ENCODE measurements around the gene MEF2D. TPM values are rescaled to one million over a fixed set of nuclear protein-coding genes. Genes with fewer than 3 reads are reported as not detected.

The MEF2D gene
- total RNA-seq, 1 experiment from 2014 or later, result 18.7 TPM

DNA sequence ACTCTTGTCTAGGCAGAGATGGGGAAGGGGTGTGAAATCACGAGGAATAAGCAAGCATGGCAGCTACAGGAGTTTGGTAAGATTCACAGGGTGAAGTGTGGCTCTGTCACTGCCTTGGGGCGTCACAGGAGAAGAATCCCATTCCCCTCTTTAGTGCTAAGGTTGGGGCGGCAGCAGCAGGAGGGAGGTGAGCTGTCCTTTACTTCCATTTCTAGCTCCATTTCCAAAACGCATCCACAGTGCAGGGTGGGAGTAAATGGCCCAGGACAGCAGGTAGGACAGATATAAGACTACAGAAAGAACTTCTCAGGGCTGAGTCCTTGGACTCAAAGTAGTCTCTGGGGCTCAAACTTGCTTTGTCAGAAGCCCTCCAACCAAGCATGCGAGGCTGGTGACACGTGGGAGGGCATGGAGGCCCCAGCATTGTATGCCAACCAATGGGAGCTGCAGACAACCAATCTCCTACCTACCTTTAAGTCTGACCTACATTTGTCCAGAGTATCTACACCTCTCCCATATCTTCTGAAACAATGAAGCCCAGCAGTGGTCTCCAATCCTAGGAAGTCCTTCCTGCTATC lies 8.5 kb downstream of the MEF2D start:
- H3K9ac ChIP-seq (ENCODE audit: extremely low read depth, insufficient read length, low read length), result no peak overlapping the region
- no peak overlapping the region for H2BK5ac ChIP-seq (ENCODE audit: insufficient read length, low read length)
- H2AFZ ChIP-seq (ENCODE audit: low read length), result no peak overlapping the region
- H2BK12ac ChIP-seq (ENCODE audit: insufficient read length, low read depth, low read length), result no peak overlapping the region
- TF ChIP-seq, protein P1, sequence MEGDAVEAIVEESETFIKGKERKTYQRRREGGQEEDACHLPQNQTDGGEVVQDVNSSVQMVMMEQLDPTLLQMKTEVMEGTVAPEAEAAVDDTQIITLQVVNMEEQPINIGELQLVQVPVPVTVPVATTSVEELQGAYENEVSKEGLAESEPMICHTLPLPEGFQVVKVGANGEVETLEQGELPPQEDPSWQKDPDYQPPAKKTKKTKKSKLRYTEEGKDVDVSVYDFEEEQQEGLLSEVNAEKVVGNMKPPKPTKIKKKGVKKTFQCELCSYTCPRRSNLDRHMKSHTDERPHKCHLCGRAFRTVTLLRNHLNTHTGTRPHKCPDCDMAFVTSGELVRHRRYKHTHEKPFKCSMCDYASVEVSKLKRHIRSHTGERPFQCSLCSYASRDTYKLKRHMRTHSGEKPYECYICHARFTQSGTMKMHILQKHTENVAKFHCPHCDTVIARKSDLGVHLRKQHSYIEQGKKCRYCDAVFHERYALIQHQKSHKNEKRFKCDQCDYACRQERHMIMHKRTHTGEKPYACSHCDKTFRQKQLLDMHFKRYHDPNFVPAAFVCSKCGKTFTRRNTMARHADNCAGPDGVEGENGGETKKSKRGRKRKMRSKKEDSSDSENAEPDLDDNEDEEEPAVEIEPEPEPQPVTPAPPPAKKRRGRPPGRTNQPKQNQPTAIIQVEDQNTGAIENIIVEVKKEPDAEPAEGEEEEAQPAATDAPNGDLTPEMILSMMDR (conservative IDR thresholded peaks at IDR 0.05), result no peak
- no peak overlapping the region for H4K8ac ChIP-seq (replicated peaks; ENCODE audit: insufficient read length, low read depth, low read length)
- no peak overlapping the region for H3K4ac ChIP-seq (ENCODE audit: low read depth, low read length)
- no peak overlapping the region for H3T11ph ChIP-seq (ENCODE audit: low read length)
- H3K56ac ChIP-seq (ENCODE audit: insufficient read length, low read depth, low read length), result no peak overlapping the region
- no peak overlapping the region for H2BK120ac ChIP-seq (ENCODE audit: low read depth, low read length, poor library complexity, severe bottlenecking)
- no peak overlapping the region for H3K18ac ChIP-seq (ENCODE audit: insufficient read length, low read depth, low read length)
- no peaks in the 10 kb centered on the region for H3K23me2 ChIP-seq (ENCODE audit: insufficient read length, low read depth, low read length, poor library complexity, severe bottlenecking)
- Mint-ChIP-seq H3K4me1 (peaks cover 75 to 93% of the 10 kb centered on the region in 2 experiments), H3K4me3 (no peak overlapping the region), H3K27me3 (ENCODE audit: low read depth) (no peaks in the 10 kb centered on the region), H3K36me3 (ENCODE audit: insufficient read depth in 1 of 3, low read depth in 3 of 3) (peaks cover 0 to 5% (median 2%) of the 10 kb centered on the region in 3 experiments; a peak in 3 of 7 replicates), H3K27ac (no peak overlapping the region; a peak in 2 of 7 replicates), H3K9me3 (no peaks in the 10 kb centered on the region)
- H3K9me3 ChIP-seq (ENCODE audit: control insufficient read depth, low read depth, low read length), result no peaks in the 10 kb centered on the region
- no peak overlapping the region for H3K27ac ChIP-seq (ENCODE audit: insufficient read length, low read depth, low read length)
- H2BK20ac ChIP-seq (ENCODE audit: low read depth, low read length, poor library complexity, severe bottlenecking), result no peak overlapping the region
- no peak overlapping the region for H2AK5ac ChIP-seq (ENCODE audit: insufficient read length, low read length)
- H4K20me1 ChIP-seq (ENCODE audit: control insufficient read depth, insufficient read depth, insufficient read length), result no peaks in the 10 kb centered on the region
- no peak overlapping the region for H3K14ac ChIP-seq (ENCODE audit: insufficient read depth, low read length)
- no peak overlapping the region for H4K91ac ChIP-seq (ENCODE audit: insufficient read length, low read depth, low read length)
- H3K79me1 ChIP-seq (ENCODE audit: insufficient read depth, low read depth, low read length, poor library complexity, severe bottlenecking), result no peaks in the 10 kb centered on the region
- H4K5ac ChIP-seq (ENCODE audit: insufficient read length, low read depth, low read length), result no peak overlapping the region
- peaks cover 19% of the 10 kb centered on the region for H3K4me1 ChIP-seq (ENCODE audit: insufficient read depth, low read length)
- no peak overlapping the region for H3K23ac ChIP-seq (ENCODE audit: insufficient read length, low read depth, low read length)
- no peak overlapping the region for H3K4me2 ChIP-seq (ENCODE audit: insufficient read depth, insufficient read length, low read length)
- no peaks in the 10 kb centered on the region for H3K27me3 ChIP-seq (ENCODE audit: insufficient read depth, low read length)
- H2BK15ac ChIP-seq (ENCODE audit: low read depth, low read length), result no peak overlapping the region
- no CpG with 5 or more reads among the region's 6 CpGs for WGBS (ENCODE audit: extremely low coverage, insufficient read length, low lambda C conversion rate)
- H3K79me2 ChIP-seq (ENCODE audit: insufficient read depth, low read length), result peaks cover 6% of the 10 kb centered on the region; the same call in 1 of the 2 replicates
- DNase-seq, result no peak
